Measurements from ENCODE around the gene USP19.

- TF ChIP-seq CTCF (conservative IDR thresholded peaks at IDR 0.05) (no peak), EZH2 (IDR thresholded peaks at IDR 0.05; ENCODE audit: low read depth) (no peak)
These were observed 3.6 kb upstream of the USP19 start for GRCh38 chr3:49124203-49124602.
